Activated CD8-positive, alpha-beta T cell treated with anti-CD3 and anti-CD28 coated beads for 36 hours (primary cell): ENCODE measurements around the gene MAGI2. TPM values are rescaled to one million over a fixed set of nuclear protein-coding genes. Genes with fewer than 3 reads are reported as not detected.

Experiments
- ATAC-seq: fragments of 200-7000 bp; cut with Tn5 transposase; one replicate; pipeline ENCODE4 v1.10.0; 2021; ENCODE audit warnings: mild to moderate bottlenecking, moderate library complexity
- CTCF ChIA-PET: fragments of 350-600 bp; sonication (Branson Sonifier 250); formaldehyde crosslinking; loops from one replicate; lab custom pipeline; 2021; ENCODE audit warnings: antibody characterized with exemption; lab: Charles Lee
- POLR2A ChIA-PET: fragments of 350-600 bp; sonication (Branson Sonifier 250); formaldehyde crosslinking; loops from one replicate; lab custom pipeline; 2021; ENCODE audit warnings: antibody characterized with exemption; lab: Charles Lee
- DNase-seq: peaks from one replicate; pipeline ENCODE4 v3.0.0-alpha.2; 2020
- H3K27ac Mint-ChIP-seq: one replicate; pipeline ENCODE4 v1.8.0; 2021; ENCODE audit warnings: mild to moderate bottlenecking, mixed read lengths
- H3K27me3 Mint-ChIP-seq: one replicate; pipeline ENCODE4 v1.8.0; 2021; ENCODE audit warnings: mixed read lengths
- H3K36me3 Mint-ChIP-seq: one replicate; pipeline ENCODE4 v1.8.0; 2021; ENCODE audit warnings: low read depth, mixed read lengths
- H3K4me1 Mint-ChIP-seq: one replicate; pipeline ENCODE4 v1.8.0; 2021; ENCODE audit warnings: low read depth, mixed read lengths
- H3K4me3 Mint-ChIP-seq: one replicate; pipeline ENCODE4 v1.8.0; 2021; ENCODE audit warnings: mild to moderate bottlenecking, moderate library complexity, mixed read lengths
- H3K9me3 Mint-ChIP-seq: one replicate; pipeline ENCODE4 v1.8.0; 2021; ENCODE audit warnings: mixed read lengths
- intact Hi-C: fragments of 100-400 bp; cut with micrococcal nuclease; formaldehyde crosslinking; loops from one replicate; pipeline ENCODE4 v1.10.0; 2022
- total RNA-seq, 2 experiments: library from RNA; stranded (reverse); gene quantifications; one replicate each; pipeline ENCODE4 v1.2.3, GENCODE V29; 2021
- TF ChIP-seq, protein P1 (sequence below): fragments of 200-600 bp; IDR thresholded peaks from one replicate; pipeline ENCODE4 v1.8.0; 2022; ENCODE audit warnings: antibody characterized with exemption, mild to moderate bottlenecking

Gene MAGI2
- total RNA-seq, 2 experiments from 2014 or later, result 0.04 to 0.09 TPM

DNA sequence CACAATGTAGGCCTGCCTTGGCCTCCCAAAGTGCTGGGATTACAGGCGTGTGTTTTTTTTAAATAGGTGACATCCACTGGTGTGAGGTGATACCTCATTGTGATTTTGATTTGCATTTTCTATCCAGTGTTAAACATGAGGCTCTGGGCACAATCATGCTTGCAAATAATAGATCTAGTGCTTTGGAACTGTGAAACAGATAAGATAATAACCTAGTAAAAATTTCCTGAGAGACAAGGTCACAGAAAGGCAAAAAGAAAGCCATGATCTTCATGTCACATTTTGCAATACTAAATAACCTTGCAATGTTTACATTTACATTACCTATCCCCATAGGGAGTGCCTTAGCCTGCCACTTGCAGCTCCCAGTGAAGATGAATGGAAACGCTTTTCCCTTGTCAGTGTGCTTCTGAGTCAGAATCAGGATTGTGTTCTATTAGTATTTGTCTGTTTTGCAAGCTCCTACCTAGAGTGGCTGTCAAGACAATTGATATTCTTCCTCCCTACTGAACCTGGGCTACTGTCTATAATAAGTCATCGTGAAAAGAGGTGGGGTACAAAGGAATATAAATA lies 1398.4 kb downstream of the MAGI2 start:
- DNase-seq (no peak), ATAC-seq (no peak)
- no peak overlapping the region for H3K4me3 Mint-ChIP-seq
- ChIA-PET CTCF (interaction anchor here (1.1 kb wide), 1 partner anchor 15 kb away, joined by 3 read pairs; no protein-coding TSS in a partner anchor), POLR2A (interaction anchor here (0.8 kb wide), 1 partner anchor 14 kb away, joined by 3 read pairs; no protein-coding TSS in a partner anchor)
- H3K9me3 Mint-ChIP-seq, result no peaks in the 10 kb centered on the region
- no peaks in the 10 kb centered on the region for H3K36me3 Mint-ChIP-seq
- peaks cover 15% of the 10 kb centered on the region for H3K27me3 Mint-ChIP-seq
- intact Hi-C loops, result no loop called here
- H3K4me1 Mint-ChIP-seq, result no peaks in the 10 kb centered on the region
- TF ChIP-seq, protein P1, sequence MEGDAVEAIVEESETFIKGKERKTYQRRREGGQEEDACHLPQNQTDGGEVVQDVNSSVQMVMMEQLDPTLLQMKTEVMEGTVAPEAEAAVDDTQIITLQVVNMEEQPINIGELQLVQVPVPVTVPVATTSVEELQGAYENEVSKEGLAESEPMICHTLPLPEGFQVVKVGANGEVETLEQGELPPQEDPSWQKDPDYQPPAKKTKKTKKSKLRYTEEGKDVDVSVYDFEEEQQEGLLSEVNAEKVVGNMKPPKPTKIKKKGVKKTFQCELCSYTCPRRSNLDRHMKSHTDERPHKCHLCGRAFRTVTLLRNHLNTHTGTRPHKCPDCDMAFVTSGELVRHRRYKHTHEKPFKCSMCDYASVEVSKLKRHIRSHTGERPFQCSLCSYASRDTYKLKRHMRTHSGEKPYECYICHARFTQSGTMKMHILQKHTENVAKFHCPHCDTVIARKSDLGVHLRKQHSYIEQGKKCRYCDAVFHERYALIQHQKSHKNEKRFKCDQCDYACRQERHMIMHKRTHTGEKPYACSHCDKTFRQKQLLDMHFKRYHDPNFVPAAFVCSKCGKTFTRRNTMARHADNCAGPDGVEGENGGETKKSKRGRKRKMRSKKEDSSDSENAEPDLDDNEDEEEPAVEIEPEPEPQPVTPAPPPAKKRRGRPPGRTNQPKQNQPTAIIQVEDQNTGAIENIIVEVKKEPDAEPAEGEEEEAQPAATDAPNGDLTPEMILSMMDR, result no peak
- H3K27ac Mint-ChIP-seq, result no peak overlapping the region

DNA sequence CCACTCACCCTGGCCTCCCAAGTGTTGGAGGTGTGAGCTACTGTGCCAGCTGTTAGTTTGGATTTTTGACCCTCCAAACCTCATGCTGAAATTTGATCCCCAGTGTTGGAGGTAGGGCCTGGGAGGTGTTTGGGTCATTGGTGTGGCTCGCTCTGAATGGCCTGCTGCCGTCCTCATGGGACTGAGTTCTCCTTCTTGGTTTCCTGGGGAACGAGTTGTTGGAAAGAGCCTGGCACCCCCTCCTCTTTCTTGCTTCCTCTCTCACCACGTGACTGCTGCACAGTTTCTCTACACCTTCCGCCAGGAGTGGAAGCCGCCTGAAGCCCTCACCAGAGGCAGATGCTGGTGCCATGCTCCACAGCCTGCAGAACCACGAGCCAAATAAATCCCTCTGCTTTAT lies 1401.4 kb downstream of the MAGI2 start:
- TF ChIP-seq, protein P1, result no peak

DNA sequence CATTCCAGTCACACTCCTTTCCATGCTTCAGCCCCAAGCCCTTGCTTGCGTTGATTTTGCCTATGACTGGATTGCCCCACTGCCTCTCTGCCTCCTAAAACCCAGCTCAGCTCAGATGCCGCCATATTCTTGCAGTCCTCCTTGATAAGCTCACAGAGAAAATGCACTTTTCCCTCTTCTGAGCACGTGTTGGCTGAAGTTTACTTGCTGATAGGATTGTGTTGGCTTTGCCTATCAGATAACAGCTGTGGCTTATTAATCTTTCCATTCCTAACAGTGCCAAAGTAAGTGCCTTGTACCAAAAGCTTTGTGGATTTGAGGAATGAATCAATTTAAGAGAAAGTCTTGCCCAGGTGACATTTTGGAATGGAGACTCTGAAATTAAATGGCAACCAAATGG lies 1405.7 kb downstream of the MAGI2 start:
- DNase-seq (no peak), ATAC-seq (no peak)
- H3K4me1 Mint-ChIP-seq, result no peaks in the 10 kb centered on the region
- POLR2A ChIA-PET, result no interaction called here
- no peaks in the 10 kb centered on the region for H3K9me3 Mint-ChIP-seq
- no peak overlapping the region for H3K4me3 Mint-ChIP-seq
- no peaks in the 10 kb centered on the region for H3K36me3 Mint-ChIP-seq
- peaks cover 5% of the 10 kb centered on the region for H3K27me3 Mint-ChIP-seq
- H3K27ac Mint-ChIP-seq, result no peak overlapping the region
- intact Hi-C loops, result no loop called here
- CTCF ChIA-PET, result interaction anchor here (1.9 to 4.3 kb wide), 2 partner anchors 7 to 27 kb away, joined by 10 to 21 read pairs; no protein-coding TSS in a partner anchor
- TF ChIP-seq, protein P1, result no peak

More for the DNA sequence above, 1401.4 kb downstream of the MAGI2 start:
- intact Hi-C loops, result no loop called here
- Mint-ChIP-seq H3K9me3 (no peaks in the 10 kb centered on the region), H3K27me3 (peaks cover 7% of the 10 kb centered on the region), H3K36me3 (no peaks in the 10 kb centered on the region), H3K4me1 (no peaks in the 10 kb centered on the region), H3K4me3 (no peak overlapping the region), H3K27ac (no peak overlapping the region)
- CTCF ChIA-PET, result interaction anchor here (4.3 kb wide), 1 partner anchor 12 kb away, joined by 21 read pairs; no protein-coding TSS in a partner anchor
- no peak for DNase-seq
- POLR2A ChIA-PET, result interaction anchor here (0.6 kb wide), 1 partner anchor 237 kb away, joined by 3 read pairs; no protein-coding TSS in a partner anchor
- ATAC-seq, result no peak

DNA sequence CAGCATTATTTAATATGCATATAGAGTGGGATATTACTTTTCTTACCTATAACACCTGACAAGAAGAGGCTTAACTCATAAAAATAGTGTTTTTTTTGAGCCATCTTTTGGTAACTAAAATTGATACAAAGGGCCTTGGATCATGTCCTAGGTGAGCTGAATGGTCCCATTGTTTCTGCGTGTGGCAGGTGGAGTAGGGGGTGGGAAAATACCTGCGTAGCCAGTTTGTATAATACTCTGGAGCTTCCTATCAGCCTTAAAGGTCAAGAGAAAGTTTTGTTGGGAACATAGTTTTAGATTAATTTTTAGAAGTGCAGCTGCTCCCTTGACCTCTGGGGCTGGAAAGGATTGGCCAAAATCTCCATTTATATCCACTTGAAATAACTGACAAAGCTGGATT lies 1410.3 kb downstream of the MAGI2 start:
- Mint-ChIP-seq H3K4me3 (no peak overlapping the region), H3K9me3 (no peaks in the 10 kb centered on the region), H3K27ac (no peak overlapping the region), H3K4me1 (peaks cover 3% of the 10 kb centered on the region), H3K36me3 (no peaks in the 10 kb centered on the region), H3K27me3 (peaks cover 16% of the 10 kb centered on the region)
- TF ChIP-seq, protein P1, result no peak
- ChIA-PET CTCF (interaction anchor here (1.5 to 9.0 kb wide), 4 partner anchors 23 to 392 kb away, joined by 3 to 93 read pairs (median 32); no protein-coding TSS in a partner anchor), POLR2A (no interaction called here)
- DNase-seq (no peak), ATAC-seq (no peak)
- intact Hi-C loops, result no loop called here

DNA sequence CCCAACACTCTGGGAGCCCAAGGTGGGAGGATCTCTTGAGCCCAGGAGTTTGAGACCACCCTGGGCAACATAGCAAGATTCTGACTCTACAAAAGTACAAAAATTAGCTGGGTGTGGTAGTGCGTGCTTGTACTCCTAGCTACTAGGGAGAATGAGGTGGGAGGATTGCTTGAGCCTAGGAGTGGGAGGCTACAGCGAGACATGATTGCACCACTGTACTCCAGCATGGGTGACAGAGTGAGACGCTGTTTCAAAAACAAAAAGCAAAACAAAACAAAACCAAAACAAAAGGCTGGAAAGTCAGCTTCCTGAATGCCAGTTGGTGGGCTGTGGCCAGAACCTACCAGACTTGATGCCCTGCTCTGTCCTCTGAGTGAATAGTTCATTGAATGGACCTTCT lies 1412.0 kb downstream of the MAGI2 start:
- no peak for ATAC-seq
- peaks cover 16% of the 10 kb centered on the region for H3K27me3 Mint-ChIP-seq
- H3K4me1 Mint-ChIP-seq, result peaks cover 3% of the 10 kb centered on the region
- H3K27ac Mint-ChIP-seq, result no peak overlapping the region
- intact Hi-C loops, result no loop called here
- POLR2A ChIA-PET, result interaction anchor here (0.6 to 0.7 kb wide), 2 partner anchors 14 to 67 kb away, joined by 3 read pairs; no protein-coding TSS in a partner anchor
- H3K9me3 Mint-ChIP-seq, result no peaks in the 10 kb centered on the region
- no peaks in the 10 kb centered on the region for H3K36me3 Mint-ChIP-seq
- no peak for DNase-seq
- TF ChIP-seq, protein P1, result no peak
- CTCF ChIA-PET, result interaction anchor here (1.0 to 9.0 kb wide), 14 partner anchors 9 to 390 kb away, joined by 3 to 93 read pairs (median 8); no protein-coding TSS in a partner anchor
- no peak overlapping the region for H3K4me3 Mint-ChIP-seq
